B cell (primary cell): ENCODE measurements around the gene TRIO.

Source experiments
- EZH2 ChIP-seq: IDR thresholded peaks from 2 replicates; pipeline ENCODE4 v1.6.1; 2012; ENCODE audit warnings: borderline replicate concordance, low read depth, mild to moderate bottlenecking, moderate library complexity, low read length; ENCODE audit not compliant: insufficient read depth, poor library complexity, severe bottlenecking
- TF ChIP-seq, protein P1 (sequence below): fragments of 200-600 bp; IDR thresholded peaks from one replicate; pipeline ENCODE4 v1.8.0; 2022; ENCODE audit warnings: antibody characterized with exemption, mild to moderate bottlenecking

DNA sequence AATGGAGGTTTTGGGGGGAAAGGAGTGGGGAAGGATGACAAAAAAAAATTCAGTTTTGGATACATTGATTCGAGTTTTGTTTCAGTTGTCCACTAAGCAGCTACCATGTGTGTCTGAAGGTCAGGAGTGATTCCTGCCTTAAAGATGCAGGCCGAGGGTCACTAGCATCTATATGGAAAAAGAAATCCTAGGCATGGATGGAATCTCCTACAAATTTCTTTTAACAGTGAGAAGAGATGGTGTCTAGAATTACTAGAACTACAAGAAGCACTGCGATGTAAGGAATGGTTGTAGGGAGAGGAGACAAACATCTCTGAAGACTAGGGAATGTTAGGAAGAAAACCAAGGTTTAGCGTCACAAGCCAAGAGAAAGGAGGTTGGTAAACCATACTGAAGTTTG lies 19.6 kb upstream of the TRIO start:
- TF ChIP-seq, protein P1, sequence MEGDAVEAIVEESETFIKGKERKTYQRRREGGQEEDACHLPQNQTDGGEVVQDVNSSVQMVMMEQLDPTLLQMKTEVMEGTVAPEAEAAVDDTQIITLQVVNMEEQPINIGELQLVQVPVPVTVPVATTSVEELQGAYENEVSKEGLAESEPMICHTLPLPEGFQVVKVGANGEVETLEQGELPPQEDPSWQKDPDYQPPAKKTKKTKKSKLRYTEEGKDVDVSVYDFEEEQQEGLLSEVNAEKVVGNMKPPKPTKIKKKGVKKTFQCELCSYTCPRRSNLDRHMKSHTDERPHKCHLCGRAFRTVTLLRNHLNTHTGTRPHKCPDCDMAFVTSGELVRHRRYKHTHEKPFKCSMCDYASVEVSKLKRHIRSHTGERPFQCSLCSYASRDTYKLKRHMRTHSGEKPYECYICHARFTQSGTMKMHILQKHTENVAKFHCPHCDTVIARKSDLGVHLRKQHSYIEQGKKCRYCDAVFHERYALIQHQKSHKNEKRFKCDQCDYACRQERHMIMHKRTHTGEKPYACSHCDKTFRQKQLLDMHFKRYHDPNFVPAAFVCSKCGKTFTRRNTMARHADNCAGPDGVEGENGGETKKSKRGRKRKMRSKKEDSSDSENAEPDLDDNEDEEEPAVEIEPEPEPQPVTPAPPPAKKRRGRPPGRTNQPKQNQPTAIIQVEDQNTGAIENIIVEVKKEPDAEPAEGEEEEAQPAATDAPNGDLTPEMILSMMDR: no peak
- no peak for TF ChIP-seq EZH2
